Measurements from ENCODE around the gene SRD5A1.

- TF ChIP-seq CTCF (IDR thresholded peaks at IDR 0.05; ENCODE audit: insufficient read depth, low read length) (no peak), SPI1 (IDR thresholded peaks at IDR 0.05; ENCODE audit: borderline replicate concordance, low read depth) (no peak), POLR2AphosphoS5 (IDR thresholded peaks at IDR 0.05; ENCODE audit: low read depth) (no peak), REST (IDR thresholded peaks at IDR 0.05; ENCODE audit: insufficient replicate concordance, low read depth) (no peak)
Measured at GRCh38 chr5:6720561-6720921, 87.3 kb downstream of the SRD5A1 start.

Measured in HL-60 (cell line).